Adrenal gland (tissue), 12 donors: Measurements from ENCODE around the gene BTN2A1. TPM values are rescaled to one million over a fixed set of nuclear protein-coding genes. Genes with fewer than 3 reads are reported as not detected.

Experiments used
- DNase-seq, 7 donors: peaks; one replicate each; pipeline ENCODE4 v3.0.0-alpha.2; 2019 to 2020
- H3K27ac ChIP-seq, 5 donors: fragments of 200-600 bp; sonication (generic) in 4 of 5; 1 replicate in 3 of 5; 2 replicates in 2 of 5; pipeline versions ENCODE4 v1.5.1 to v1.8.0; 2016 to 2020; ENCODE audit warnings: mild to moderate bottlenecking in 1 of 5
- H3K27me3 ChIP-seq: fragments of 200-600 bp; 2 replicates; pipeline ENCODE4 v1.8.0; 2021
- H3K36me3 ChIP-seq, 2 donors: fragments of 200-600 bp; replicated peaks in 1 of 2; 1 replicate in 1 of 2; 2 replicates in 1 of 2; pipeline versions ENCODE4 v1.5.1 to v1.8.0; 2018 to 2022
- H3K4me1 ChIP-seq, 2 donors: fragments of 200-600 bp; replicated peaks in 1 of 2; 1 replicate in 1 of 2; 2 replicates in 1 of 2; pipeline versions ENCODE4 v1.5.1 to v1.8.0; 2018 to 2021
- H3K4me3 ChIP-seq, 4 donors: fragments of 200-600 bp; sonication (generic) in 3 of 4; one replicate each; pipeline ENCODE4 v1.5.1; 2016 to 2018
- H3K9me3 ChIP-seq, 3 donors: fragments of 200-600 bp; sonication (generic) in 1 of 3; replicated peaks in 1 of 3; 1 replicate in 2 of 3; 2 replicates in 1 of 3; pipeline versions ENCODE4 v1.5.1 to v1.8.0; 2016 to 2021
- CTCF ChIP-seq, 6 experiments: fragments of 450-650 bp in 4 of 6; fragments of 200-600 bp in 2 of 6; sonication (generic) in 1 of 6; IDR thresholded peaks; 1 replicate in 5 of 6; 2 replicates in 1 of 6; pipeline versions ENCODE4 v1.5.1 to v1.8.0; 2016 to 2021; ENCODE audit warnings: antibody characterized with exemption in 6 of 6, mild to moderate bottlenecking in 2 of 6, moderate library complexity in 1 of 6
- POLR2A ChIP-seq, 2 donors: fragments of 450-650 bp; IDR thresholded peaks; one replicate each; pipeline ENCODE4 v1.6.1; 2017; ENCODE audit warnings: antibody characterized with exemption in 2 of 2, mild to moderate bottlenecking in 2 of 2, moderate library complexity in 1 of 2
- WGBS, 4 donors: extraction: QIAGEN DNeasy Blood & Tissue Kit in 2 of 4; methylation state at CpG; one replicate each; pipeline versions ENCODE4 v1.1.5 to v1.1.7; 2013 to 2017; 5-methylcytosine and 5-hydroxymethylcytosine counted together
- intact Hi-C, 2 donors: fragments of 100-400 bp; cut with DNase I; formaldehyde crosslinking; loops; one replicate each; pipeline versions ENCODE4 v1.14.1 to v1.15.0; 2022 to 2023
- polyA plus RNA-seq, 3 donors: library from polyadenylated mRNA; stranded (reverse); fragments of 200-250 nt in 2 of 3; fragments of 350-450 nt in 1 of 3; fragmentation: Illumina TruSeq in 1 of 3; extraction: RNeasy Lipid Tissue Mini Kit (QIAGEN cat#74804) in 1 of 3; gene quantifications; one replicate each; pipeline ENCODE4 v1.2.3, GENCODE V29; 2013 to 2014
- total RNA-seq, 9 donors: library from RNA; depleted of rRNA in 4 of 9; stranded (reverse); fragments of >200 nt in 4 of 9; fragments of 120-200 nt in 1 of 9; fragmentation: NEBNext Ultra II Directional in 1 of 9; extraction: Animal tissue kit (Norgen Biotek cat#: 25700) in 1 of 9; gene quantifications; one replicate each; pipeline versions ENCODE4 v1.1.0 to v1.2.4, GENCODE V29; 2013 to 2023
- donor health status: healthy with polysubstance abuse.
- donor health status: Bipolar disorder and iron deficiency.
- donor health status: DM: yes; HTN: yes; CAD: no.
- donor health status: DM: no; HTN: no; CAD: no.
- donor health status: DM: no; HTN: no; CAD: no.
- donor health status: DM: yes; HTN: yes; CAD: no.

BTN2A1 gene
- total and polyA plus RNA-seq, 12 donors, result 11.4 to 52.0 (median 22.5) TPM

- DNase-seq, result no peak
- TF ChIP-seq CTCF (IDR thresholded peaks at IDR 0.05) (no peak), POLR2A (IDR thresholded peaks at IDR 0.05) (no peak)
- Histone ChIP-seq H3K27me3 (no peaks in the 10 kb centered on the region), H3K27ac (no peak overlapping the region), H3K36me3 (peaks cover 0 to 27% of the 10 kb centered on the region in 2 donors), H3K9me3 (no peaks in the 10 kb centered on the region), H3K4me3 (no peak overlapping the region), H3K4me1 (peaks cover 11 to 18% of the 10 kb centered on the region in 2 donors)
- intact Hi-C loops, result no loop called here
Measured at GRCh38 chr6:26471970-26472369, 14.2 kb downstream of the BTN2A1 start.

GRCh38 chr6:26472549-26473290 lies 15.0 kb downstream of the BTN2A1 start:
- 96 to 98% (median 96%) methylated on average over 4 of the region's 4 CpGs for WGBS, 4 donors
- no peak for TF ChIP-seq CTCF (IDR thresholded peaks at IDR 0.05)
- no peak for TF ChIP-seq POLR2A (IDR thresholded peaks at IDR 0.05)
- H3K27ac ChIP-seq, result peak overlapping the region; percentile 65 to 93 (median 88)
- no peak overlapping the region for H3K4me3 ChIP-seq
- H3K27me3 ChIP-seq, result no peaks in the 10 kb centered on the region
- no peaks in the 10 kb centered on the region for H3K9me3 ChIP-seq
- H3K4me1 ChIP-seq, result peaks cover 11 to 18% of the 10 kb centered on the region in 2 donors
- intact Hi-C loops, result no loop called here
- peaks cover 0 to 20% of the 10 kb centered on the region in 2 donors for H3K36me3 ChIP-seq
- DNase-seq, result no peak

- WGBS, 4 donors, result 60 to 77% (median 64%) methylated on average over 1 of the region's 1 CpG
- H3K9me3 ChIP-seq, result no peaks in the 10 kb centered on the region
- no peak for TF ChIP-seq CTCF (IDR thresholded peaks at IDR 0.05)
- intact Hi-C loops, result no loop called here
- peaks cover 11 to 18% of the 10 kb centered on the region in 2 donors for H3K4me1 ChIP-seq
- peak overlapping the region; percentile 65 to 93 (median 88) for H3K27ac ChIP-seq
- peak overlapping the region in 2 of 4 donors; percentile 17 to 59 for H3K4me3 ChIP-seq
- peaks cover 0 to 13% of the 10 kb centered on the region in 2 donors for H3K36me3 ChIP-seq
- no peak for DNase-seq
- H3K27me3 ChIP-seq, result no peaks in the 10 kb centered on the region
Measured at GRCh38 chr6:26473429-26473757, 15.6 kb downstream of the BTN2A1 start.

- DNase-seq, result peak; percentile 80 to 95 (median 89)
- peaks cover 11 to 18% of the 10 kb centered on the region in 2 donors for H3K4me1 ChIP-seq
- intact Hi-C loops, result no loop called here
- peaks cover 0 to 9% of the 10 kb centered on the region in 2 donors for H3K36me3 ChIP-seq
- 0 to 1% (median 0%) methylated on average over 12 of the region's 12 CpGs for WGBS, 4 donors
- no peaks in the 10 kb centered on the region for H3K9me3 ChIP-seq
- no peaks in the 10 kb centered on the region for H3K27me3 ChIP-seq
- peak overlapping the region in 3 of 4 donors; percentile 17 to 59 (median 37) for H3K4me3 ChIP-seq
- peak overlapping the region; percentile 65 to 93 (median 88) for H3K27ac ChIP-seq
- no peak for TF ChIP-seq CTCF (IDR thresholded peaks at IDR 0.05)
- peak; percentile 55 to 87 for TF ChIP-seq POLR2A (IDR thresholded peaks at IDR 0.05)
Measured at GRCh38 chr6:26473758-26474438, 16.1 kb downstream of the BTN2A1 start.
